ENCODE measurements around the gene SULT1C2.

SULT1C2 gene

DNA sequence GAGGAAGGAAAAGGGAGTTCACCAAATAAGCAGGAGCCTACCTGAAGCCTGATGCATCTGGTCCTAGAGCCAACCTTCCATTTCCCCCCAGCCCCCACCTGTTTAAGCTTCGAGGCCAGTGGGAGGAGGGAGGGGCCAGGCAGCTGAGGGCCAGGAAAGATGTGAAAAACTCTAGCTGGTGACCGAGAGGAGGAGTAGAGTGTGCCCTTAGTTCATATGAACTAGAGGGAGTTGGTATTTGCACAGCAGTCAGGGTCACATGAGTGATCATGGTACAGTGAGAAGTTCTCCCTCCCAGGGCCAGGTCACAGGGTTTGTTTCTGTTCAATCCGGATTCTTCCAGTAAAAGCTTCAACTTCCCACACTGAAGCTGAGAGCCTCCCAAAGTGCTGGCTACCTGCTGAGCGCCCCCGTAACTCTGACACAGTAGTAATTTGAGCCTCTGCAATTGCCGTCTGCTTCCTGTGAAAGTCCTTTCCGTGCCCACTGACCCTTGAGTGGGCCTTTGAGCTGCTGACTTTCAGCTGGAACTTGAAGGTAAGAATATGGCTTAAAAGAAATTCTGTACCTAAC lies at the start of gene SULT1C2:
Gene SULT1C2 (plus strand): TSS at position 362 of the 573 bp plus-strand sequence. CDS start 4,773 bp downstream, outside the sequence.
- Mint-ChIP-seq H3K4me1 (no peaks in the 10 kb centered on the region), H3K27ac (no peak within 1 kb of the TSS), H3K36me3 (no peaks in the 10 kb centered on the region), H3K9me3 (no peaks in the 10 kb centered on the region), H3K4me3 (no peak within 1 kb of the TSS)
- DNase-seq (ENCODE audit: low spot score in 2 of 2) (no peak), ATAC-seq (no peak)

DNA sequence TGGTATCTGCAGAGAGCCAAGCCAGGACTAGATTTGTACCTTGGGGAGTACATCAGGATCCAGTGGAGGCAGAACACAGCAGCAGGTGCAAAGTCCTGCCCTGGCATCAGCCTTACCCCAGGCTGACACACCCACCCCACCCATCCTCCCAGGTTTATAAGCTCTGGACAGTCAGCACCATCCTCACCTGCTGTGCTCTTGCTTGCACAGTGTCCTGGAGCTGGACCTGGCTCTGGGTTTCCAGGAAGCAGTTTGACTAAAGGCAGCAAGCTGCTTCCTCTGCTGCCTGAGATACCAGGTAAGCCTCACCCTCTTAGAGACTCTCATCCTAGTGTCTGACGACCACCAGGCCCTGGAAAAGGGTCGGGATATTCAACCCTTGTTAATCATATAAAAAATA lies 48.9 kb upstream of the SULT1C2 start, which contains the start of gene SULT1C3:
Gene SULT1C3 (plus strand): TSS at position 183 of the 400 bp plus-strand sequence. CDS start 7,227 bp downstream, outside the sequence.
- Mint-ChIP-seq H3K36me3 (no peaks in the 10 kb centered on the region), H3K27ac (no peak within 1 kb of the TSS), H3K4me1 (no peaks in the 10 kb centered on the region), H3K9me3 (peaks cover 3% of the 10 kb centered on the region), H3K4me3 (no peak within 1 kb of the TSS)
- ATAC-seq (no peak), DNase-seq (ENCODE audit: low spot score in 2 of 2) (no peak)

DNA sequence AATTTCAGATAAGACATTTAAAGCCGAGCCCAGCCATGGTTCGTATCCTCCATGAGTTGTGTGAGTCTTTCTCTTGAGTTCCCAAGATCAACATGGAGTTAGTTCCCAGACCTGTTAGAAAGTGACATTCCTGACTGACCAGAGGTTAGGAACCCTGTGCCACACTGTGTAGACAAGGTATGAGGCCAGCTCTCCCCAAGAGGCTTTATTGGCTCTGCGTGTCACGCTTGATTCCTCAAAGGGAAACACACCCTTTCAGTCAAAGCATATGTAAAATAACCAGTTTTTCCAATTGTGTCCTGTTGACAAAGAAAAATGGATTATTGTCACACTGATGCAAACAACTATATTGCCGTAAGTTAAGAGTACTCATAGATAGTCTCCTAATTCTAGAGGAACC lies 47.7 kb upstream of the SULT1C2 start:
- Mint-ChIP-seq H3K4me3 (no peak overlapping the region), H3K9me3 (peaks cover 5% of the 10 kb centered on the region), H3K36me3 (no peaks in the 10 kb centered on the region), H3K27ac (no peak overlapping the region), H3K4me1 (no peaks in the 10 kb centered on the region)
- no peak for ATAC-seq
- DNase-seq (ENCODE audit: low spot score in 2 of 2) = no peak

DNA sequence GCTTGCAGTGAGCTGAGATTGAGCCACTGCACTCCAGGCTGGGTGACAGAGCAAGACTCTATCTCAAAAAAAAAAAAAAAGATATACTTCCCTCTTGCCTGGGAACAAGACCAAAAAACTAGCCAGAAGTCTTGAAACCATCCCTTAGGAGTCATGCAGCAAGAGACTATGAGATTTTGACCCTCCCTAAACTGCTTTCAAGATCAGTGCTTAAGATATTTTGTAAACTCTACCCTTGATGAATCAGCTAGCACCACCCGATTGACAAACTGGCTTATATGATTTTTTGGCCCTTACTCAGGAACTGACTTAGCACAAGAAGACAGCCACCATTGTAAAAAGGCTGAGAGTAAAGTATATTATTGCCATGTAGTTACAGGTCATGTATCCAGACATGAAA lies 45.1 kb upstream of the SULT1C2 start:
- H3K36me3 Mint-ChIP-seq = no peaks in the 10 kb centered on the region
- H3K4me1 Mint-ChIP-seq = no peaks in the 10 kb centered on the region
- no peak overlapping the region for H3K27ac Mint-ChIP-seq
- ATAC-seq (no peak), DNase-seq (ENCODE audit: low spot score in 2 of 2) (no peak)
- no peak overlapping the region for H3K4me3 Mint-ChIP-seq
- peaks cover 2% of the 10 kb centered on the region for H3K9me3 Mint-ChIP-seq

DNA sequence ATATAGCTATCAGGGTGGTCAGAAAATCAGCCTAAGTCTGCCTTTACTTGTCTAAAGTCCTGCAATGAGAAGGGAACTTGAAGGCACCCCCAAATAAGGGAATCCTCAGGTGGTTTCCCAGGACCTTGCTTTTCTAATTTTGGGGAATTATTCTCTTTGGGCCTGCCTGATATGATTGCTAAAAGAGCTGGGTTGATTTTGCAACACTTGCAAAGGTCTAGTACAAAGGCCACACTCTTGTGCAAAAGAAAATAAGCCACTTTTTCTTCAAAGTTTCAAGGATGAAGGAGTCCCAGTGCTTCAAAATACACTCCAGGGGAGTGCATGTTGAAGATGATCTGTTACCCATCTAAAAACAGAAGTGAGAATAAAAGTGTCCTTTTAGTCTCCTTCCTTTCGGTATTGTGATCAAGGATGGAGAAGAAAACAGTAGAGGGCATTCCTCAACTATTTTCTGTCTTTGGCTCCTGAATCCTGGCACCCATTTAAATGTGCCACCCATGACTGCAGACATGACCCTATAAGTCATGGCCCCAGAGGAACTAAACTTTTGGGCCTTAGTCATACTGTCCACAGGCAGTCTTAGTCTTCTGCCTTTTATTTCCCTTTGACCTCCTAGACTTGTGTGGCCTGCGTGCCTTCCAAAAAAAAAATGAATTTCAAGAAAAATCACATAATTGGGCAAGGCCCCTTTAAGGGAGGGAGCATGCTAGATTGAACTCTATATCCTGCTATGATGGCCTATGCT lies 43.9 kb upstream of the SULT1C2 start:
- Mint-ChIP-seq H3K27ac (no peak overlapping the region), H3K9me3 (peaks cover 2% of the 10 kb centered on the region)
- no peak for DNase-seq (ENCODE audit: low spot score in 2 of 2)

DNA sequence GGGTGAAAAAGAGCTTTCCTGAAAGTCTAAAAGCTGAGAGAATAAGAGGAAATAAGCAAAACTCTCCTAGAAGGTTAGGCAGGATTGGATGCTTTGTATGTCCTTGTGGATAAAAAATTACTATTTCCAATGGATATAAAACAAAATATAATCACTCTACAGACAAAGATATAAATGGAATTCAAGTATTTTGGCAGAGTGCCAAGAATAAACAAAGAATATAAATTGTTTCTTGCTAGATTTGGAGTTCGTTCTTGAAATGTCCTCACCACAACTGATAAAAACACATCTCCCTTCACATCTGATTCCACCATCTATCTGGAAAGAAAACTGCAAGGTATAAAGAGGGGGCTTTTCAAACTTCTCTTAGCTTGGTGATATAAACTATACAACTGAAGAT lies 35.6 kb upstream of the SULT1C2 start:
- Mint-ChIP-seq H3K4me1 (no peaks in the 10 kb centered on the region), H3K27ac (no peak overlapping the region), H3K36me3 (no peaks in the 10 kb centered on the region), H3K9me3 (no peaks in the 10 kb centered on the region), H3K4me3 (no peak overlapping the region)
- DNase-seq (ENCODE audit: low spot score in 2 of 2) (no peak), ATAC-seq (no peak)

More for the DNA sequence above, 43.9 kb upstream of the SULT1C2 start:
- no peaks in the 10 kb centered on the region for H3K36me3 Mint-ChIP-seq
- no peak overlapping the region for H3K4me3 Mint-ChIP-seq
- H3K4me1 Mint-ChIP-seq = no peaks in the 10 kb centered on the region
- no peak for ATAC-seq

DNA sequence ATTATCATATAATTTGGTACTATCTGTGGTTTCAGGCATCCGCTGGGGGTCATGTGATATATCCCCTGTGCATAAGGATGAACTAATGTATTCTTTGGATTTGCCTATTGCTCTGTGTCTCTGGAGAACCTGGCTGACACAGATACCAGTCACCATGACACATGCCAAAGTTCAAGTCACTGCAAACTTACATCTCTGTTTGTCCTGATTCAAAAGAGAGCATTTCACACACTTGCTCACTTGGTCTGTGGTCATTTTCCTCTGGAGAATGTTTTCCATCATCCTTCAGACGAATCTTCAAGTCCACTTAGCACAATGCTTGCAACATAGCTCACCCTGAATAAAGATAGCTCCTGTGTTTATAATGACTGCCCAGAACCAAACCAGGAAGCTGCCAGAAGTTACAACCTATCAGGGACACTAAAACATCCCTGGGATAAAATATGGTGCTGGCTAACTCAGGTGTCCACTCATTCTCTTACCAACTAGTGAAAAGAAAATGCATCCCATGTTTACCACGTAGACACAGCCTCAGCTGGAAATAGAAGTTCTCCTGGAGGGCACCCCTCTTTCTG lies 30.9 kb upstream of the SULT1C2 start:
- Mint-ChIP-seq H3K36me3 (no peaks in the 10 kb centered on the region), H3K4me3 (no peak overlapping the region), H3K9me3 (no peaks in the 10 kb centered on the region), H3K4me1 (no peaks in the 10 kb centered on the region), H3K27ac (no peak overlapping the region)
- ATAC-seq = no peak
- no peak for DNase-seq (ENCODE audit: low spot score in 2 of 2)

DNA sequence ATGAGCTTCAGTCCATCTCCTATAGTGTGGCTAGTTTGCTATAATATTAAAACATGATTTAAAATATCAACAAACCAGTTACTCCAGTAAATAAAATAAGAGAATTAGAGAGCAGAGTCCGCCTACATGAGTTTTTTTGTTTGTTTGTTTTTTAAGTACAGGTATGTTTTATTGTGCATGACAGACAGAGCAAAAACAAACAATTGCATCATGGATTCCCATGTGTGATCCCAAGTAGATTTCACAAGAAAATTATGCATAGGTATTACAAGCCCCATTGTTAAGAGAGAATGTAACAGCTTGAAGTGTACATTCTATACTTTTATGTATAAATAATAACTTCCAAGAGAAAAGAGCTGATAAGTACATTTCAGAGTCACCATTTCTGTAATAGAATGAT lies 27.9 kb upstream of the SULT1C2 start:
- Mint-ChIP-seq H3K9me3 (no peaks in the 10 kb centered on the region), H3K27ac (no peak overlapping the region), H3K4me3 (no peak overlapping the region), H3K36me3 (no peaks in the 10 kb centered on the region), H3K4me1 (no peaks in the 10 kb centered on the region)
- no peak for ATAC-seq
- no peak for DNase-seq (ENCODE audit: low spot score in 2 of 2)

DNA sequence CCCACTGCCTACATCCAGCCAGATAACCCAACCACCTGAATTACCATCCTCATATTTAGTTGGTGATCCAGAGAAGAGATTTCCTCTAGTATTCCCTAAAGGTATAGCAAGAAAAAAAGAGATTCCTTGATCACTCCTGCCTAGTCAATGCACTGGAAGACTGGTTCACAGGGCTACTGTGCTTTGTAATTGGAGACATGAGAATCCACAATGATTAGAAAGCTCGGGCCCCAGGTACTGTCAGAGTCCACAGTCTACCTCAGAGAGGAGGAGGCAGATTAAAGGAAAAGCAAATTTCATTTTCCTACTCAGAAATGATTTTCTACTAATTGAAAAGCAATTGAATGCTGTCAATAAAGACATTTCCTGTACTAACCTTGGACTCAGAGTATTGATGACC lies 26.7 kb upstream of the SULT1C2 start:
- DNase-seq (ENCODE audit: low spot score in 2 of 2) = no peak
- no peaks in the 10 kb centered on the region for H3K36me3 Mint-ChIP-seq
- no peak for ATAC-seq
- H3K27ac Mint-ChIP-seq = no peak overlapping the region
- no peak overlapping the region for H3K4me3 Mint-ChIP-seq
- H3K4me1 Mint-ChIP-seq = no peaks in the 10 kb centered on the region
- no peaks in the 10 kb centered on the region for H3K9me3 Mint-ChIP-seq

DNA sequence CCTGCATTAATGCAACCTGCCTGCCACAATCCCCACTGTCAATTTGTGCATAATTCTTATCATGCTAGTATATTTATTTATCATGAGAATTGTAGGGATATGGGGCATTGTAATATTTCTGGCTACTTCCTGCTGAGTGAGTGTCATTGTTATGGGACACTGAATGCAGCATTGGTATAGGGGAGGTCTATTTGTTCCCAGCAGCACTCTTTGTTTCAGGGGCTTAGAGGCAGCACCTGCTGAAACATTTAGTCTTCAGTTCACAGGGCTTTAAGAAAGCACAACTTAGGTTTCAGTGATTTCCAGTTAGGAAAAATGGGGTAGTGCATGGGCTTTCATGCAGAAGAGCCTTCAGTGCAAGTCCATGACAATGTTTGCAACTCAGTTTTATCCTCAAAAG lies 25.3 kb upstream of the SULT1C2 start:
- Mint-ChIP-seq H3K36me3 (no peaks in the 10 kb centered on the region), H3K4me3 (no peak overlapping the region), H3K27ac (no peak overlapping the region), H3K9me3 (no peaks in the 10 kb centered on the region), H3K4me1 (no peaks in the 10 kb centered on the region)
- no peak for ATAC-seq
- no peak for DNase-seq (ENCODE audit: low spot score in 2 of 2)

DNA sequence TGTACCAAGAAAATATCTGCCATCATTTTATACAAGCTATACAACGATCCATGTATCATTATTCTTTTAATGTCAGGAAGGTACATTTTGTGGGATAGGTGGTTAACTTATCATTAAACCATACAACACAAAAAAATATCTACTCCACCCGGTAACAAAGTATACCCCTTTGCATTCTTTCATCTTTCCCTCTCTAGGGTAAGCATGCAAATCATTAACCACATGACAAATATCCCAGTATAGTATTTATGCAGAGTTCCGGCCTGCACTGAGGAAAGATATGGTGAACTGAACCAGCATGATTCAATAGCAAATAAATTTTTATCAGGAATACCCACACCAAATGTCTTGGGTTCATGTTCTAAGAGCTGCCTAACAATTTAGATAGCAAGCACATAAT lies 22.5 kb upstream of the SULT1C2 start:
- Mint-ChIP-seq H3K9me3 (no peaks in the 10 kb centered on the region), H3K4me1 (no peaks in the 10 kb centered on the region), H3K27ac (no peak overlapping the region), H3K36me3 (no peaks in the 10 kb centered on the region), H3K4me3 (no peak overlapping the region)
- DNase-seq (ENCODE audit: low spot score in 2 of 2) (no peak), ATAC-seq (no peak)

DNA sequence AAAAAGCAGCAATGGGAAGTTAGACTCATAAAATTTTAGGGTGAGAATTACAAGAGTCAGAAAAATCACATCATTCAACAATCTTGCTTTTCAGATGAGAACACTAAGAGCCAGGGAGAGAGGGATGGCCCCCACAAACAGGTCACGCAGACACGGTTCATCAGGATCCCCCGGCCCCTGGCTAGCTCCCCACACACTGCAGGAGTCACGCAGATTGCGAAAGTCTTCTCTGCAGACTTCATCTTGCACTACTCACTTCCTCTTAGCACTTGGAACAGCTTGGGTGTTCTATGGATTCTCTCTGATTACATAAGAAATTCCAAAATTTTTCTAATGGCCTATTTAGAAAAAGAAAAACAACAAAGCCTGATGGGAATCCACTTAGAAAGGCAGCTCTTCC lies 21.6 kb upstream of the SULT1C2 start:
- H3K27ac Mint-ChIP-seq = no peak overlapping the region

DNA sequence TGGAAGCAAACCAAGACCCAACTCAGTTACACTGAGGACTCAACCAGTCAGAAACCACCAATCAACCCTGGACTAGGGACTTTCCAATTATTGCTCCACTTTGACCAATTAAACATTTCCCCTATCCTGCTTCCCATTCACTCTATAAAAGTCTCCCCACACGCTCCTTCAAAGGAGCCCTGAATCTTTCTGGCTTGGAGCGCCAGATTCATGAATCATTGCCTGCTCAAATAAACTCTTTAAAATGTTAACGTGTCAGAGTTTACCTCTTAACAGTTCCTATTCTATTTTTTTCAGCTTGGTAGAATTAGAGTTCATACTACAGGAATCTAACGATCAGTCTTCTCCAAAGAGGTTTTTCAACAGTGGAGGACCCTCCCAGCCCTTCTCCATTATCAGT lies 20.7 kb upstream of the SULT1C2 start:
- no peaks in the 10 kb centered on the region for H3K36me3 Mint-ChIP-seq
- no peaks in the 10 kb centered on the region for H3K9me3 Mint-ChIP-seq
- no peaks in the 10 kb centered on the region for H3K4me1 Mint-ChIP-seq
- no peak overlapping the region for H3K4me3 Mint-ChIP-seq
- no peak for DNase-seq (ENCODE audit: low spot score in 2 of 2)
- ATAC-seq = no peak
- no peak overlapping the region for H3K27ac Mint-ChIP-seq

More for the DNA sequence above, 21.6 kb upstream of the SULT1C2 start:
- Mint-ChIP-seq H3K36me3 (no peaks in the 10 kb centered on the region), H3K9me3 (no peaks in the 10 kb centered on the region), H3K4me3 (no peak overlapping the region), H3K4me1 (no peaks in the 10 kb centered on the region)
- DNase-seq (ENCODE audit: low spot score in 2 of 2) (no peak), ATAC-seq (no peak)

DNA sequence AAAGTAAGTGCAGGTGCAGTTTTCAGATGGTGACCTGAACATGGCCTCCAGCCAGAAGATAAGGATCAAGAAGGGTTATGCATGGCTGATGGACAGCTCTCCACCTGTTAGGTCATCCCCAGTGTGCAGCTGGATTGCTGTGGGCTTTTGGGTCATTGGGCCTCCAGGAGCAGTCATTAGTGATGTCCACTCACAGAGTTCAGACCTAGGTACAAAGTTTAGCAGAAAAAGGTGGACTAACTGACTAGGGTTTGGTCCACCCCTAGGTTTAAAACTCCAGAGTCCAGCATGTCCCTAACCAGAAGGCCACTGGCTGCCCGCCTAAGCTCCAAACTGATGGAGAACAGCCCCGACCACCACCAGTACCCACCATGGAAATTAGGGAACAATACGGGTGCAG lies 18.3 kb upstream of the SULT1C2 start:
- Mint-ChIP-seq H3K36me3 (no peaks in the 10 kb centered on the region), H3K9me3 (no peaks in the 10 kb centered on the region), H3K4me3 (no peak overlapping the region), H3K4me1 (no peaks in the 10 kb centered on the region), H3K27ac (no peak overlapping the region)
- no peak for DNase-seq (ENCODE audit: low spot score in 2 of 2)
- ATAC-seq = no peak

DNA sequence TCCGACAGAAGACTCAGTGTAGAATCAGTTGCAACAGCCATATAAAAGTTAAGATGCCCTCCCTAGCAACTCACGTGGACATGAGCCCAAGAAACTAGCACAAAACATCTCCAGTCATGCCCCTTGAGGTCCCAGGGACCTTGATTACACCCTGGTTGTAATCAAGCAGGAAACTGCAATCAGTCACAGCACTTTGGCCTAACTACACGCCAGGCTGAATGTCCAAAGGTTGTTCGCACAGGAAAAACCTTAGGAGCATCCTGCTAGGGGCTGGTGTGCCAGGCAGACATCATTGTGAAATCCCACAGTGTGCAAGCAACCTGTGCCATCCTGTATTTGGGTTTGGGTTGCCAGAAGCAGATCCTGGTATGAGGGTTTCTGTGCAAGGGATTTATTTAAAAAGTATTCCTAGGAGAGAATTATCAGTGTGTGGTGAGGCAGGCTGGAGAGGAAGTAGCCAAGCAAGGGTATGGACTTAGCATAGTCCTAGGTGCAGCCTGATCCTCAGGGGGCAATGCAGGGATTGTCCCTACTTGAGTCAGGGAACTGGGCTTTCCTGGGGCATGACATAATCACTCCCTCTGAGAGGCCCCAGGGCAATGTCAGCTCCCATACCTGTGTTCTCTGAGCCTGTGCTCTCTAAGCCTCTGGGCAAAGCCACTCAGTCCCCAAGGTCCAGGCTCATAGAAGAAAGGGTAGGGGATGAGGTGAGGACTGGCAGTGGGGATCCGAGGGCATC lies 17.8 kb upstream of the SULT1C2 start:
- Mint-ChIP-seq H3K36me3 (no peaks in the 10 kb centered on the region), H3K9me3 (no peaks in the 10 kb centered on the region), H3K27ac (no peak overlapping the region), H3K4me3 (no peak overlapping the region), H3K4me1 (no peaks in the 10 kb centered on the region)
- no peak for ATAC-seq
- DNase-seq (ENCODE audit: low spot score in 2 of 2) = no peak

Data from stimulated activated effector memory CD8-positive, alpha-beta T cell treated with anti-CD3 and anti-CD28 coated beads, Interleukin-12 subunit alpha, Interleukin-12 subunit beta, amount 100 ng/mL, for 72 hours (primary cell).